HUES6 (cell line): ENCODE results near the gene FAM83F.

Experiments
- H3K27ac ChIP-seq: 2 replicates; pipeline ENCODE4 v1.7.0; 2013; ENCODE audit warnings: low read depth, mild to moderate bottlenecking, low read length, inconsistent platforms
- H3K27me3 ChIP-seq: 2 replicates; pipeline ENCODE4 v1.6.1; 2013; ENCODE audit warnings: low read length; ENCODE audit not compliant: control insufficient read depth, insufficient read depth
- H3K36me3 ChIP-seq: 2 replicates; pipeline ENCODE4 v1.6.1; 2013; ENCODE audit warnings: low read length; ENCODE audit not compliant: control insufficient read depth, insufficient read depth
- H3K4me1 ChIP-seq: 2 replicates; pipeline ENCODE4 v1.6.1; 2013; ENCODE audit warnings: low read length; ENCODE audit not compliant: control insufficient read depth, insufficient read depth
- H3K4me3 ChIP-seq: 2 replicates; pipeline ENCODE4 v1.5.1; 2013; ENCODE audit warnings: low read depth, low read length
- H3K9ac ChIP-seq: one replicate; pipeline ENCODE4 v1.6.1; 2013; ENCODE audit warnings: mild to moderate bottlenecking, low read length
- H3K9me3 ChIP-seq: 2 replicates; pipeline ENCODE4 v1.6.1; 2013; ENCODE audit warnings: low read depth, low read length; ENCODE audit not compliant: control insufficient read depth, insufficient read depth

Gene FAM83F

DNA sequence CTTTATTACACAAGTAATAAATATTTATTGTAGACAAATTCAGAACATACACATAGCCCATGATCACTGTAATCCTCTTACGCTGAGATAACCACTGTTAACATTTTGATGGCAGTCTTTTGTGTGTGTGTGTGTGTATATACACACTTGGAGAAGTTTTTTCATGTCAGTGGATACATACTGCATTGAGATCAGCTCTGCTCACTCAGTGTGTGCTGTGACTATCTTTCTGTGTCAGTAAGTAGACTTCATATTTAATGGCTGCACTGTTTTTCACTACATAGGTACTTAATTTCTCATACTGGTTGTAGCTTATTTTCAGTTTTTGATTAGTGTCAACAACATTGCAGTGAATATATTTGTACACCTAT lies 82.9 kb downstream of the FAM83F start:
- Histone ChIP-seq H3K9me3 (no peaks in the 10 kb centered on the region), H3K27me3 (no peaks in the 10 kb centered on the region), H3K36me3 (no peaks in the 10 kb centered on the region), H3K9ac (no peak overlapping the region), H3K4me3 (no peak overlapping the region), H3K27ac (no peak overlapping the region), H3K4me1 (peaks cover 18% of the 10 kb centered on the region)

- no peak overlapping the region for H3K4me3 ChIP-seq
- H3K9ac ChIP-seq = no peak overlapping the region
- H3K4me1 ChIP-seq = peaks cover 18% of the 10 kb centered on the region
- no peaks in the 10 kb centered on the region for H3K27me3 ChIP-seq
- H3K9me3 ChIP-seq = no peaks in the 10 kb centered on the region
- no peak overlapping the region for H3K27ac ChIP-seq
- no peaks in the 10 kb centered on the region for H3K36me3 ChIP-seq
Observed at GRCh38 chr22:40081662-40082061, 86.9 kb downstream of the FAM83F start.

DNA sequence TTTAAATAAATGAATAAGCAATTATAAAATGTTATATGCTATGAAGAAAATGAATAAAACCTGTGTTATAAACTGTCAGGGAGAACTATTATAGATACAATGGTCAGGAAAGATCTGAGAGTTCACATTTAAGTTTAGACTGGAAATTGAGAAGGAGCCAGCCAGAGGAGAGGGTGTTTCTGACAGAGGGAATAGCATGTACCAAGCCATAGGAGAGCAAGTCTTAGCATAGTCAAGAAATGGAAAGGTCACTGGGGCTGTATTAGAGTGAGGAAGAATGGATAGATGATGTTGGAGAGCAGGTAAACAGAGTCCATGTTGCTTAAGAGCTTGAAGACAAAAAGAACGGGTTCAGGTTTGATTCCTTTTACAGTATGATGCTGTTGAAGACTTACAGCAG lies 87.4 kb downstream of the FAM83F start:
- H3K27ac ChIP-seq = no peak overlapping the region
- H3K4me1 ChIP-seq = peaks cover 16% of the 10 kb centered on the region
- H3K27me3 ChIP-seq = no peaks in the 10 kb centered on the region
- no peak overlapping the region for H3K4me3 ChIP-seq
- no peak overlapping the region for H3K9ac ChIP-seq
- H3K9me3 ChIP-seq = no peaks in the 10 kb centered on the region
- H3K36me3 ChIP-seq = no peaks in the 10 kb centered on the region

DNA sequence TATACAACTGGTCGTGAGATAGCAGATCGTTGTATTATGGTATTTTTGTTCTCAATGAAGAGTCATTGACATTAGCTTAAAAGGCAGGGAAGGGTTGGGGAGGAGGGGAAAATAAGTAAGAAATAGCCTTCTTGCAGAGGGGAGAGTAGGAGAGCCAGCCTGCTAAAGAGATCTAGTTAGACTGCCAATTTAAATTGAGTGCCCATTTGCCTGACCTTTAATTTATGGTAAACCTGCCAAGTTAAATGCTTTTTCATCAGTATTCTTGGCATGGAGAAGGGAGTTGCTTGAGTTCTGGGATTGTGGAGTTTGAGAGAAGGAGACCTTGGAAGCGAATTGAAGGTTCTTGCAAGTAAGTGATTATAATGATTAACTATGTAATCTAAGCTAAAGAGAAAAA lies 89.0 kb downstream of the FAM83F start:
- peaks cover 14% of the 10 kb centered on the region for H3K4me1 ChIP-seq
- H3K27me3 ChIP-seq = no peaks in the 10 kb centered on the region
- no peak overlapping the region for H3K9ac ChIP-seq
- H3K27ac ChIP-seq = no peak overlapping the region
- H3K4me3 ChIP-seq = no peak overlapping the region
- no peaks in the 10 kb centered on the region for H3K9me3 ChIP-seq
- H3K36me3 ChIP-seq = no peaks in the 10 kb centered on the region

DNA sequence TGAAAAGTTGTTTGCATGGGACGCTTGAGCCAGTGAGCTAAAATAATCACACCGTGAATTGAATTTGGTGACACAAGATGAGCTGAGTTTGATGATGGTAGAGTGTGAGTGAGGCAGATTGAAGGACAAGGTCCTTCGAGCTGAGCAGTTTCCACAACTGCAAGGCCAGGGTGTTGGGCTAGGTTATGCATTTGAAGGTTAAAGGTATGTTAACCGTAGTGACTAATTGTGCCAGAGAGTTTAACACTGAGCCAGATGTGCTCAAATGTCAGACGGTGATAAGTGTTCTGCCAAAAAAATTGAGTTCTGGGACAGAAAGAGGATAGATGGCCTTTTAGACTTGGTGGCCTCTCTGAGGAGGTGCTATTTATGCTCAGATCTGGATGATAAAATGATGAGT lies 89.5 kb downstream of the FAM83F start:
- no peaks in the 10 kb centered on the region for H3K36me3 ChIP-seq
- H3K9ac ChIP-seq = no peak overlapping the region
- no peak overlapping the region for H3K27ac ChIP-seq
- H3K4me1 ChIP-seq = peaks cover 14% of the 10 kb centered on the region
- no peak overlapping the region for H3K4me3 ChIP-seq
- no peaks in the 10 kb centered on the region for H3K9me3 ChIP-seq
- no peaks in the 10 kb centered on the region for H3K27me3 ChIP-seq

DNA sequence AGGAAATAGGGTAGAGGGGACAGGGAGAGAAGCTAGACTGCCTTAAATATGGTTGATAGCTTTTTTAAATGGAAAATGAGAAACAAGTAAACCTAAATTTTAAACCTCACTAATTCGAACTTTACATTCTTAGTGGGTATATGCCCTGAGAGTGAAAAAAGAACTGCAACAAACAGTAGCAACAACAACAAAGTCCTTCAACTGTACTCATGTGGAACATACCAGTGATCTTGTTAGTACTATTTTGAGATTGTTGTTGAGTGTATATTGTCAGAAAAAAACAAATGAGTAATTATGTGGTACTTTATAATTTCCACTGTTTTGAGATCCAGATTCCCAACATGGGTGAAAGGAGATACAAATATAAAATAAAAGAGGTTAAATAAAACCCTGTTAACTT lies 94.1 kb downstream of the FAM83F start:
- Histone ChIP-seq H3K4me1 (no peaks in the 10 kb centered on the region; the same call in 1 of the 2 replicates), H3K36me3 (no peaks in the 10 kb centered on the region), H3K27ac (no peak overlapping the region), H3K9ac (no peak overlapping the region), H3K9me3 (no peaks in the 10 kb centered on the region), H3K4me3 (no peak overlapping the region), H3K27me3 (no peaks in the 10 kb centered on the region)
